Dermis microvascular lymphatic vessel endothelial cell (primary cell): ENCODE measurements around the gene IL17RB. TPM values are rescaled to one million over a fixed set of nuclear protein-coding genes. Genes with fewer than 3 reads are reported as not detected.

Experiments
- DNase-seq, 2 donors: peaks; one replicate each; pipeline versions ENCODE4 v3.0.0 to v3.0.0-alpha.2; 2010; ENCODE audit warnings: low read depth in 2 of 2
- total RNA-seq: library from RNA; depleted of rRNA; stranded (reverse); fragments of >200 nt; gene quantifications from 2 replicates; pipeline ENCODE4 v1.2.1, GENCODE V29; 2014

The IL17RB gene
- total RNA-seq, 1 donor from 2014 or later = 0.13 TPM

DNA sequence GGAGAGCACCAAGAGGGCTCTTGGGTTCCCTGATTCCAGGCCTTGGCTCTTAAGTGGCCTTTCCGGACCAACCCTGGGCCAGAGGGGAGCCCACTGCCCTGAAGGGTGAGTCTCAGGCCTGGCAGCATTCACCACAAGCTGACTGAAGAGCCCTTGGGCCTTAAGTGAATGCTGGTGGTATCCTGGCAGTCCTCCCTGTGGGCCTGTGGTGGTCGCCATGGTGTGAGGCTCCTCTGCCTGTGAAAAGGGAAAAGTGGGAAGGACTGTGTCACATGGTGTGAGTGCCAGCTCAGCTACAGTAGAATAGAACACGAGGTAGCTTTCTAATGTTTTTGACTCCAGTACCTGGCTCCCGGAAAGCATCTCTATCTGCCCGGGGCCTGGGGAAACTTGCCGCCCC lies 15.4 kb upstream of the IL17RB start:
- DNase-seq = no peak

- DNase-seq = no peak
These were observed 13.2 kb upstream of the IL17RB start for GRCh38 chr3:53833053-53833645.

DNA sequence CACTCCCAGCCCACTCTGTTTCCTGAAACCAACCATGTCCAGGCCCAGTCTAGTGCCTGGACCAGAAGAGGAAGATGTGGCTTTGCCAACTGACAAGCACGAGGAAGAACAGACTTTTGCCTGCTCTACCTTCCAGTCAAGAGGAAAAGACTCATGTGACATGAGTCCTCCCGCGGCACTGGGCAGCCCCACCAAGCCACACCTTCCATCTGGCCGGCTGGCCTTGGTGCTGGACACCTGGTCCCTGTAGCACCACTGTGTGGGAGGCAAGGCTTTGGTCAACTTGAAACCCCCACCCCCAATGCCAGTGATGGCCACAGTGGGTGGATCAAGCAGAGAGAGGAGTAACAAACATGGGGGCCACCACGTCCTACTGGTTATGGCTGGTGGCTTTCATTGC lies 12.7 kb upstream of the IL17RB start:
- no peak for DNase-seq

DNA sequence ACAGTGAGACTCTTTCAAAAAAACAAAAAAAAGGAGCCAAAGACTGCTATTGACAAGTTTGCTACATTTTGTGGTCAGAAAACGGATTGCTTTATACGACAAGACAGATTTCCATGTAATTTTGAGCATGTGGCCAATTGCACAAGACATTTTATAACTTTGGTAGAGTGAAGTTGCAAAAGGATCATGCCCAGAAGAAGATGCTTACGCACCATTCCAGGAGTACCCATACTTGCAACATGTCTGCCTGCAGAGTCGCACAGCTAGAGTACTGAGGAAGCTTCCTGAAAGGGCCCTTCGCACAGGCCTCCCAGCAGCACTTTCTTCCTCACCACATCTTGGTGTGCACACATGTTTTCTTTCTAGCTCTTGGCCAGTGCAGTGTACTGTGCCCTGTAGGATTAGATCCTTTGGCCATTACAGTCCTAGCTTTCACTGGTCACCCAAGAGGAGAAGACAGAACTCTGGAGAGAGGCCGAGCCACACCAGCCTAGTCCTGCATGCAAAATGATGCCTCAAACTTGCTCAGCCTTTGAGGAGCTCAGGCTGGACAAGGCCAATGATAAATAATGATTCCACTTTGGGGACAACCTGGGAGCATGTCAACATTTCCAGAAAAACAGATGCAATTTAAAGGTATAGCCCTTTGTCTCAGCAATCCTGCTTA lies 11.8 kb upstream of the IL17RB start:
- DNase-seq = no peak

DNA sequence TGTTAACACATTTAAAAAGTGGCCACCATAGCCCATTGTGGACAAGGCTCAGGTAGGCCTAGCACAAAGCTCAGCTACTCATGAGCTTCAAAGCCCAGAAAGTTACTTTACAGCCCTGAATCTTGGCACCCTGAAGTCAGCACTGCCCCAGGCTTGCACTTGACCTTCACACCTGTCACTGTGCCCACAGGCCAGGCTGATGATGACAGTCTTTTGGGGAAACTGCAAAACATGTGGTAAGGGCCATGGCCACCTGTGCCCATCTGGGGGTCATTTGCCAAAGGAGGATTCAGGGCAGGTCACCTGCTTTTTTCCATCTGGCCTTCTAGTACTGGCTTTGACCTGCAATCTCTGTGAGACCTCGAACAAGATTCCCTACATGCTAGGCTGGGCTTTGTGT lies 11.1 kb upstream of the IL17RB start:
- DNase-seq = no peak

- no peak for DNase-seq
These were observed 10.1 kb upstream of the IL17RB start for GRCh38 chr3:53836084-53836872.

GRCh38 chr3:53837331-53837730 lies 9.0 kb upstream of the IL17RB start:
- DNase-seq = no peak

- DNase-seq = no peak
These were observed 5.1 kb upstream of the IL17RB start for GRCh38 chr3:53841296-53841695.

- DNase-seq = peak; percentile 21 to 23
These were observed 3.8 kb upstream of the IL17RB start for GRCh38 chr3:53842436-53843194.

DNA sequence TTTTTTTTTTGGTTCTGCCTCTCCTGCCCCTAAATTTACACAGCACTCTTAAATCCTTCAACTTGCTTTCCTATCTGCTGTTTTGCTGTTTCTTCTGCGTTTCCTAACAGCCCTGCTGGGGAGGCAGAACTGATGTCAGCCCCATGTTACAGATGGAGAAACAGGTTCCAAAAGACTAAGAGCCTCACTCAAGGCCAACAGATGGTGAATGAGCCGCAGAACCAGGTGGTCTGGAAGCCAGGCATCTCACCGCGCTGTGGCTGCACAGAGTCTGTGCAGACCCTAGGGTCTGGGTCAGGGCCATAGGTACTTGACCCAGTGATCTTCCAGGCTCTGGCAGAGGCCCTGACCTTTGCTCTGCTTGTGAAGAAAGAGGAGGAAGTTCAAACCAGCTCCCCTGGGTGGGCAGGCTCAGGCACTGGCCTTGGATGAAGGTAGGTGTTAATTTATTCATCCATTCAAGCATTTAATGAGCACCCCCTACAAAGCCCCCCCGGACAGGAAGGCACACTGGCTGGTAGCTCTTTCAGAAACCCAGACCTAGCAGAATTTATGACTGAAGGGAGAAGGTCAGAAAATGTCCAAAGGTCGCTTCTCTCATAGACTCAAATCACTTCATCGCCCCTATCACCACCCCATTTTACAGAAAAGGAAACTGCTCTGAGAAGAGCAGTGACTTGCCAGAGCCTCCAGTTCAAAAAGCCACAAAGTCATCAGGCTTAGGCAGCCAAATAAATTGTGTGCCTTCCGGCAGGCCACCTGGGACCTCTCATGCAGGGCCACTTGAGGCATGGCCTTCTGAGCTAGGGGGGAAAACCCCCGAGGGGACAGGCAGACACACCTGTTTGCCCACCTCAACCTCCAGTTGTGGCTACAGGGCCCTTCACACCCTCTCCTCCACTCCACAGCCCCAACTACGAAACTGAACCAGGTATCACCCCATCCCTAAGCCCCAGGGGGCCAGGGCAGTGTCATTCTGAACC lies 2.9 kb upstream of the IL17RB start:
- DNase-seq = no peak

- no peak for DNase-seq
These were observed 1.9 kb upstream of the IL17RB start for GRCh38 chr3:53844262-53845102.

DNA sequence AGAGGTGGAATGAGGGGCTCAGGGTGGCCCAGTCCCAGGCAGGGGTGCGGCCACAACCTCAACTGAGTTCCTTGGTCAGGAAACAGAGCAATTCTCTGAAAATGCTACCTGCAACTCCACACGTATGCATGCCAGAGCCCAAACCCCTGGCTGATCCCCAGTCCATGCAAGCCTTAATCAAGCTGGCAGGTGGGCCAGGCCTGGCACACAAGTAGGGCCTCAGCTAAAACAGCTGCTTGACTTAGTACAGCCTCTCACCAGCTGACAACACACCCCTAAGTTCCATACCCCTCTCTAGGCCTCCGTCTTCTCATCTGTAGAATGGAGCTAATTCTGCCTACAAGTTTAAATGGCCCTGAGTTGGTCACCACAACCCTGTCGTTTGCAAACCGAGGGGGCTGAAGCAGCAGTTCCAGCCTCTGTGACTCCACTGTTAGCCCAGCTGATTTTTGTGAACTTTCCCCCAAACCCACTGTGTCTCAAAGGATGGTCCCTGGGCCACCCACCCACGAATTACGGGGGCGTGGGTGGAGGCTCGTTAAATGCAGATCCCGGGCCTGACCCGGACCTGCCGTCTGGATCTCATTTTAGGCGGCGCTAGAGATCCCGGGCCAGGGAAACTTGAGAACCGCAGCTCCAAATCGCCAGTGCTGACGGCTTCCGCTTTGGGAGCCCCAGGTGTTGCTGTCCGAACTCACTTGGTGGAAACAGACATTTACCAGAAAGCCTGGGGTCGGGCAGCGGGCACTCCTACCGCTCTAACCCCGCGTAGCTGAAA lies 1.1 kb upstream of the IL17RB start:
- peak in 1 of 2 donors; percentile 29 for DNase-seq

- DNase-seq = no peak
These were observed 561 bp upstream of the IL17RB start for GRCh38 chr3:53845881-53846133.

DNA sequence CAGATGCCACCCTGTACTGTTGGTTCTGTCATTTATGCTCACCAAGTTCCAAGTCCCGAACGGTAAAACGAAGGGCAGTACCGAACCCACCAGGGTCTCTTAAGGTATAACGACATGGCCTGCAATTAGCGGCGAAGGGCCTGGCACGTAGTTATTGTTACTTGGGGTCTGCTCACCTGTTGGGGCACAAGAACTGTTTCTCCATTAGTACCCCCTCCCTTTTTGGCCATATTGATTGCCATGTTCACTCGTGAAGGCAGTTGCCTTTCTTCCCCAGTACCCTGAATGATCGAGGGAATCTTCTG lies 435 bp downstream of the IL17RB start:
- DNase-seq = no peak

DNA sequence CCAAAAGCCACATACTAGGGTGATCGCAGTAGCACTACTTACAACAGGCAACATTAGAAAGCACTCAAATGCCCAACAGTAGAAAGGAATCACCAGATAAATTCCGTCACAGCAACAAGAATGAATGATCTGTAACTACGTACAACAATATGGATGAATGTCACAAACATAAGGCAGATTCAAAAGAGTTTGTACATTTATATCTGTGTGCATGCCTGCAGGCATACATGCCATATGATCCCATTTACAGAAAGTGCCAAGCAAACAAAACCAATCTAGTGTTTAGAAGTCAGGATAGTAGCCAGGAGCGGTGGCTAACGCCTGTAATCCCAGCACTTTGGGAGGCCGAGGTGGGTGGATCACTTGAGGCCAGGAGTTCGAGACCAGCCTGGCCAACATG lies 3.5 kb downstream of the IL17RB start:
- DNase-seq = no peak

- peak; percentile 13 to 24 for DNase-seq
These were observed 4.5 kb downstream of the IL17RB start for GRCh38 chr3:53850895-53851294.

DNA sequence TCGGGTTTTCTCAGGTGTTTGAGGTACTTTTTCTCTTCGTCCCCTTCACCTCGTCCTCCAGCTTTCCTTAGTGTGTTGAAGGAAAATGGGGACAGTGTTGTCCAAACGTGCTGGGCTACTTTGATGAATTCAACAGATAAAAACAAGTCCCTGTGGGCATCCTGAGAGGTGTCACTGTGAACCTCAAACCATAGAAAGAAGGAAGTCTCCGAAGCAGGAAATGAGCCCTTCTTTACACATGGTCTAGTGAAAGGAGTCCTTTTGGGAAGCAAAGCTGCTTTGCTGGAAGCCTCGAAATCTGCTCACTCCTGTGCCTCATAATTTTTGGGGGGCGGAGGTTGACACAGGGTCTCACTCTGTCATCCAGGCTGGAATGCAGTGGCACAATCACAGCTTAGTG lies 10.6 kb downstream of the IL17RB start:
- no peak for DNase-seq

DNA sequence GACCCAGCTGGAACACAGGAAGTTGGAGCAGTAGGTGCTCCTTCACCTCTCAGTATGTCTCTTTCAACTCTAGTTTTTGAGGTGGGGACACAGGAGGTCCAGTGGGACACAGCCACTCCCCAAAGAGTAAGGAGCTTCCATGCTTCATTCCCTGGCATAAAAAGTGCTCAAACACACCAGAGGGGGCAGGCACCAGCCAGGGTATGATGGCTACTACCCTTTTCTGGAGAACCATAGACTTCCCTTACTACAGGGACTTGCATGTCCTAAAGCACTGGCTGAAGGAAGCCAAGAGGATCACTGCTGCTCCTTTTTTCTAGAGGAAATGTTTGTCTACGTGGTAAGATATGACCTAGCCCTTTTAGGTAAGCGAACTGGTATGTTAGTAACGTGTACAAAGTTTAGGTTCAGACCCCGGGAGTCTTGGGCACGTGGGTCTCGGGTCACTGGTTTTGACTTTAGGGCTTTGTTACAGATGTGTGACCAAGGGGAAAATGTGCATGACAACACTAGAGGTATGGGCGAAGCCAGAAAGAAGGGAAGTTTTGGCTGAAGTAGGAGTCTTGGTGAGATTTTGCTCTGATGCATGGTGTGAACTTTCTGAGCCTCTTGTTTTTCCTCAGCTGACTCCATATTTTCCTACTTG lies 11.9 kb downstream of the IL17RB start:
- no peak for DNase-seq

DNA sequence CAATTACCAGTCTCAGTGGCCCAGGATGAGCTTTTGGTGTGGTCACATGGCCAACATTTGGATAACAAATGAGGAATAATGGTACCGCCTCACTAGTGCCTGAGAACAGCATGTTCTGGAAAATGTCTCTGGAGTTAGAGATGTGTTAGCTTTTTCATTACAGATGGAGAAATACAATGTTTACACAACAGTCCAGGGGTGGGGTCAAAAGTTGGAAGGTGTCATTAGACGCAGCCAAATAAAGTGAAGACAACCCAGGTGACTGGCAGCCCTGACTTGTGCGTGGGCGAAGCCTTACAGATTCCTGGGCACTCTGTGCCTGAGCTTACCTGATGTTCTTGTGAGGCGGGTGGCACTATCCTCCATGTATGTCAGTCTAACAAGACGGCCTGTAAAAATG lies 12.8 kb downstream of the IL17RB start:
- DNase-seq = no peak
